Measurements from ENCODE around the gene DOCK1.
A peak's percentile ranks its signal among the peaks of the same experiment; 100 is the strongest.
"Not testable (repeated sequence)": the region's sequence is repeated elsewhere in the genome, so short reads cannot be mapped to it uniquely, and the experiment has no call there.

Gene DOCK1

DNA sequence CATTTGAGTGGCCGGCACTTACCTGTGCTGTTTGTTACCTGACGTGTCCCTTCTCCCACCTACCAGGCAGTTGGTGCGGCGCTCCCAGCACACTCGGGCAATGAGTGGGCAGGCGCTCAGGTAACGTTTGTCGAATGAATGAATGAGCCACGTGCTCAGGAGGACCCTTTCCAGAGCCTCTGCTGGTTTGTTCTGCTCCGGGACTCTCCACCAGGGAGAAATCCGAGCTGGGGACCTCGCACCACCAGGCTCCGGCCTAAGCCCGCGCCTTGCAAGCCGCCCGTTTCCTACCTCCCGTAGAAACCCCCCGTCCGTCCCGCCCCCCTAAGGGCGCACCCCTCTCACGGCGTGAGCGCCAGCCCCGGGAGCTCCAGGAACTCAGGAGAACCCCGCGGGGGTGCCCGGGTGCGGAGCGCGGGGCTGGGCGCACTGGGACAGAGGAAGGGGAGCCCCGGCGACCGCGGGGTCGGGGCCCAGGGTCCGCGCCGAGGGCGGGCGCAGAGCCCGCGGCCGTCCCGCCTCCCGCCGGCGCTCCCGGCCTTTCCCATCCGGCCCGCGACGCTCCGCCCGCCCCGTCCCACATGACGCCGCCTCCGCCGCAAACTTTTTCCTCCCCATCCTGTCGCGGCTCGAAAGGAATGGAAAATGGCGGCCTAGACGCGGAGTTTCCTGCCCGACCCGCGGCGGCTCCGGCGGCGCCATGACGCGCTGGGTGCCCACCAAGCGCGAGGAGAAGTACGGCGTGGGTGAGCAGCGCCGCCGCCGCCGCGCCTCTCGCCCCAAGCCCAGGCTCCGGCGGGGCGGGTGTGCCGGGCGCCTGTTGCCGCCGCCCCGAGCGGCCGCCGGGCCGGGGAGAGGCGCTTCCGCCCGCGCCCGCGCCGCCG is at the start of gene DOCK1:
Gene DOCK1, plus strand, starts transcription at position 611 of the 884 bp plus-strand sequence. Its CDS starts 90 bp downstream, at position 701.
- DNase-seq (peak; percentile 12), ATAC-seq (peak; percentile 29)

DNA sequence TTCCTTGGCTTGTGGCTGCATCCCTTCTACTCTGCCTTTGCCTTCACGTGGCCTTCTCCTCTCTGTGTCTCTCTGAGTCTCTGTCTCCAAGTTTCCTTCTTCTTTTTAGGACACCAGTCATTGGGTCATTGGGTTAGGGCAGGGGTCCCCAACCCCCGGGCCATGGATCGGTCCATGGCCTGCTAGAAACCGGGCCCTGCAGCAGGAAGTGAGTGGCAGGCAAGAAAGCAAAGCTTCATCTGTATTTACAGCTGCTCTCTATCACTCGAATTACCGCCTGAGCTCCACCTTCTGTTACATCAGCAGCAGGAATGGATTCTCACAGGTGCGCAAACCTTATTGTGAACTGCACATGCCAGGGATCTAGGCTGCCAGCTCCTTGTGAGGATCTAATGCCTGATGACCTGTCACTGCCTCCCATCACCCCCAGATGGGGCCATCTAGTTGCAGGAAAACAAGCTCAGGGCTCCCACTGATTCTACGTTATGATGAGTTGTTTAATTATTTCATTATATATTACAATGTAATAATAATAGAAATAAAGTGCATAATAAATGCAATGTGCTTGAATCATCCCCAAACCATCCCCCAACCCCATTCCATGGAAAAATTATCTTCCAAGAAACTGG is 47.9 kb upstream of the DOCK1 start:
- DNase-seq (no peak), ATAC-seq (no peak)

- no peak for DNase-seq
- no peak for ATAC-seq
These were observed 37.5 kb upstream of the DOCK1 start for GRCh38 chr10:126867567-126868365.

DNA sequence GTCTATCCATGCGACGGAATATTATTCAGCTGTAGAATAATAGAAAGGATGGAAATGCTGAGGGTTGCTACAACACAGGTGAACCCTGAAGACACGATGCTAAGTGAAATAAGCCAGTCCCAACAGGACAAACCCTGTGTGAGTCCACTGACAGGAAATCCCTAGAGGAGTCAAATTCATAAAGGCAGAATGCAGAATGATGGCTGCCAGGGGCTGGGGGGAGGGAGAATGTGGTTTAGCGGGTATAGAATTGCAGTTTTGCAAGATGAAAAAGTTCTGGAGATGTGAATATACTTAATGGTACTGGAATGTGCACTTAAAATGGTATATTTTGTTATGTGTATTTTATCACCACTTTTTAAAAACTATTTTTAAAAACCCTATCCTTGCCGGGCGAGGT is 36.9 kb upstream of the DOCK1 start:
- DNase-seq (no peak), ATAC-seq (no peak)

DNA sequence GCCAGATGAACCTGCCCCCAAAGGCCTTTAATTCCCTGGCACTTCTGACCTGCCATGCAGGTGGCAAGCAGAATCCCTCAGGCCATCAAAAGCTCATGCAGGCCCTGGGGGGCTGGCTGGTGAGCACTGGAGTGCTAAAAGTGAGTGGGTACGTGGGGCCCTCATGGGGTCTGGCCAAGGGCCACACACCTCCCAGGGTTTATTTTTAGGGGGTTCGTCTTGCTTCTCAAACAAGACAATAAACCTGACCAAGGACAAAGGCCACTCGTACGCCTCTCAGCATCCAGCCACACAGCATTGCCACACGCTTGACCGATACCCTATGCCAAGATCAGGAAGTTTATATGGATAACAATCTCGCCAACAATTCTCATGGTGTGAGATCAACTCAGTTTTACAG is 33.1 kb upstream of the DOCK1 start:
- DNase-seq (no peak), ATAC-seq (no peak)

GRCh38 chr10:126872768-126873167 is 32.5 kb upstream of the DOCK1 start:
- DNase-seq, result no peak
- no peak for ATAC-seq

DNA sequence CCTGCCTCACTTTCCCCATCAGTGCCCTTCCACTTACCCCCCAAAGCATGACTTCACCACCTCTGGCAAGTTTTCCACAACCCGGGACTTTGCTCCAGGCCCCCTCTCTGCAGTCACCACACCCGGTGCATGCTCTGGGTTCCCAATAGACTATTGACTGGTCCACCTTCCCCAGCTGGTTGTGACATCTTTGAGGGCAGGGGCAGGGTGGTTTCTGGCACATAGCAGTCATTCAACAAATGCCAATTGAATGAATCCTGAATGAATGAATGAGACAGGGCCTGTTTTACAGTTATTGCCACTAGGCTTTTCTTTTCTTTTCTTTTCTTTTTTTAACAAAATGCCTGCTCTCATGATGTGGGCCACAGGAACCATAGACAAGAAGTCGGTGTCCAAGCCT is 28.8 kb upstream of the DOCK1 start:
- ATAC-seq (no peak), DNase-seq (no peak)

- no peak for ATAC-seq
- no peak for DNase-seq
These were observed 27.8 kb upstream of the DOCK1 start for GRCh38 chr10:126877390-126877789.

- DNase-seq, result no peak
- no peak for ATAC-seq
These were observed 26.6 kb upstream of the DOCK1 start for GRCh38 chr10:126878594-126878993.

- DNase-seq (no peak), ATAC-seq (no peak)
These were observed 24.3 kb upstream of the DOCK1 start for GRCh38 chr10:126880926-126881325.

- ATAC-seq, DNase-seq: not testable (repeated sequence)
These were observed 23.2 kb upstream of the DOCK1 start for GRCh38 chr10:126882055-126882454.

DNA sequence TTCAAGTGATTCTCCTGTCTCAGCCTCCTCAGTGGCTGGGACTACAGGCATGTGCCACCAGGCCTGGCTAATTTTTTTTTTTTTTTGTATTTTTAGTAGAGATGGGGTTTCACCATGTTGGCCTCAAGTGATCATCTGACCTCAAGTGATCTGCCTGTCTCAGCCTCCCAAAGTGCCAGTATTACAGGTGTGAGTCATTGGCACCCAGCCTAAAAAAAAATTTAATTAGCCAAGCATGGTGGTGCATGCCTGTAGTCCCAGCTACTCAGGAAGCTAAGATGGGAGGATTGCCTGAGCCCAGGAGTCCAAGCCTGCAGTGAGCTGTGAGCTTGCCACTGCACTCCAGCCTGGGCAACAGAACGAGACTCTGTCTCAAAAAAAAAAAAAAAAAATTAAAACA is 16.8 kb upstream of the DOCK1 start:
- not testable (repeated sequence) for ATAC-seq, DNase-seq

GRCh38 chr10:126889421-126889820 is 15.8 kb upstream of the DOCK1 start:
- DNase-seq, result no peak
- ATAC-seq, result no peak

DNA sequence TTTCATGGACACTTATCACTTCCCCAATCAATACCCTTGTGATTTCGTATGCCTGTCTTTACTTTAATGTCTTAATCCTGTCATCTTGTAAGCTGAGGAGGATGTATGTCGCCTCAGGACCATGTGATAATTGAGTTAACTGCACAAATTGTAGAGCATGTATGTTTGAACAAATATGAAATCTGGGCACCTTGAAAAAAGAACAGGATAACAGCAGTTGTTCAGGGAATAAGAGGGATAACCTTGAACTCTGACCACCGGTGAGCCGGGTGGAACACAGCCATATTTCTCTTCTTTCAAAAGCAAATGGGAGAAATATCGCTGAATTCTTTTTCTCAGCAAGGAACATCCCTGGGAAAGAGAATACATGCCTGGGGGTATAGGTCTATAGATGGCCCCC is 14.4 kb upstream of the DOCK1 start:
- ATAC-seq, DNase-seq: not testable (repeated sequence)

- no peak for ATAC-seq
- no peak for DNase-seq
These were observed 12.7 kb upstream of the DOCK1 start for GRCh38 chr10:126892226-126893175.

GRCh38 chr10:126893206-126893605 is 12.0 kb upstream of the DOCK1 start:
- ATAC-seq (no peak), DNase-seq (no peak)

DNA sequence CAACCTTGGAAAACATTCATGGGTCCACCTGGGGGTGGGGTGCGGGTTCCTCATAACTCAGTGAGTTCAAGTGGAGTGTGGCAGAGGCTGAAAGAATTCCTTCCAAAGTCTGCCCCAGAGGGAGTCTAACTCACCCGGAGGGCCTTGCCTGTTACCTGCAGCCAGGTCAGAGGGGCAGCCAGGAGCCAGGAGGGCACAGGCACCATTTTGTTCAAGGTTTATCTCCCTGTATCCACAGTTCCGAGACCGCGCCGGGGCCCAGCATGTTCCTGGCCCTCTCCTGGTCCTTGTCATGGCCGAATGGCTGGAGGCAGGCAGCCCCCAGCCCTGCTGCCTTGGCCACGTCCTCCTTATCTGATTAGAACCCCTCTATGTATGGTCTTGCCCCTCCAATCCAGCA is 11.4 kb upstream of the DOCK1 start:
- no peak for ATAC-seq
- no peak for DNase-seq

DNA sequence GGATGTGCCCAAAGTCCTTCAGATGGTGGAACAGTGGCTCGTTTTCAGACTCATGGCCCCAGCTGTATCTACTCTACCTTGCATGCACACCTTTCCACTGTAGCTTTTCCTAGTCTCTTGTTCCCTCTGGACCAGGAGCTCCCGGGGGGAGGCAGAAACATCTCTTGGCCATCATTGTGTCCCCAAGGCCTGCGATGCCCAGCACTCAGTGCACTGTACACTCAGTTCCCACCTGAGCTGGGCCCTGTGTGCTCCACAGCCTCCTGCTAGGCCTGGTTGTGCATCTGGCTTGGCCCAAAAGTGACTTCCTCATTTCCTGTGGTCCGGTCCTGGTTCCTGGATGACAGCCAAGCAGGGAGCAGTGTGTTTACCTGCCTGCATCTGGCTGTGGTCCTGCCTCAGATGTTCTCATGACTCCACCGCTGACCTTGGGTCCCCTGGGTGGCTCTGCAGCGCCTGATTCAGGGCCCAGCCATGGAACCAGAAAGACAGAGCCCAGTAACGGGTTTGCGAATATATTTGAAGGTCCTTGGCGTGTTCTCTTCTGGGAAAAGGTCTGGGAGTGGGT is 9.9 kb upstream of the DOCK1 start:
- no peak for DNase-seq
- no peak for ATAC-seq

GRCh38 chr10:126898460-126898859 is 6.8 kb upstream of the DOCK1 start:
- no peak for ATAC-seq

DNA sequence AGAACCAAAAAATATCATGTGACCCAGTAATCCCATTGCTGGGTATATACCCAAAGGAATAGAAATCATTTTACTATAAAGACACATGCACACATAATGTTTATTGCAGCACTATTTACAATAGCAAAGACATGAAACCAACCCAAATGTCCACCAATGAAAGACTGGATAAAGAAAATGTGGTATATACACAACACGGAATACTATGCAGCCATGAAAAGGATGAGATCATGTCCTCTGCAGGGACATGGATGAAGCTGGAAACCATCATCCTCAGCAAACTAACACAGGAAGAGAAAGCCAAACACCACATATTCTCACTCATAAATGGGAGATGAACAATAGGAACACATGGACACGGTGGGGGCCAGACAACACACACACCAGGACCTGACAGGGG is 5.7 kb upstream of the DOCK1 start:
- ATAC-seq, DNase-seq: not testable (repeated sequence)

More at GRCh38 chr10:126898460-126898859, 6.8 kb upstream of the DOCK1 start:
- no peak for DNase-seq

DNA sequence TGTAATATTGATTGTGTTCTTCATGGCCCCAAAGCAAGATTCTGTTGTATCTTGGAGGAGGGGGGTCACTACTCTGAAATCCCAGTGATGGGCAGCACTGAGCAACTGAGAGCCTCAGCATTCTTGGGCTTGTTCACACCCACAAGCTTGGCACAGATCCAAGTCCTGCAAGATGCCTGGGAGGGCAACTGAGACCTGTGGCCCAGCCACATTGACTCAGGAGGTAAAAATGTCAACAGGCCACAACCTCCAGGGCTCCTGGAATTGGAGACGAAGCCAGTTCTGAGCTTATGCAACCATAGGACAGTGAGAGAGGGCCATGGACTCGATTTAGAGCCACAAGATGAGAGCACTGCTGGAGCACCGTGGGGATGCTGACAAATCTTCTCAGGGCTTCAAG is 3.1 kb upstream of the DOCK1 start:
- ATAC-seq (no peak), DNase-seq (no peak)
